LoVo (cell line): ENCODE measurements around the gene ZC3H18.

Experiments
- DNase-seq: peaks from one replicate; pipeline ENCODE4 v3.0.0-alpha.2; 2016; ENCODE audit warnings: low spot score

Gene ZC3H18

DNA sequence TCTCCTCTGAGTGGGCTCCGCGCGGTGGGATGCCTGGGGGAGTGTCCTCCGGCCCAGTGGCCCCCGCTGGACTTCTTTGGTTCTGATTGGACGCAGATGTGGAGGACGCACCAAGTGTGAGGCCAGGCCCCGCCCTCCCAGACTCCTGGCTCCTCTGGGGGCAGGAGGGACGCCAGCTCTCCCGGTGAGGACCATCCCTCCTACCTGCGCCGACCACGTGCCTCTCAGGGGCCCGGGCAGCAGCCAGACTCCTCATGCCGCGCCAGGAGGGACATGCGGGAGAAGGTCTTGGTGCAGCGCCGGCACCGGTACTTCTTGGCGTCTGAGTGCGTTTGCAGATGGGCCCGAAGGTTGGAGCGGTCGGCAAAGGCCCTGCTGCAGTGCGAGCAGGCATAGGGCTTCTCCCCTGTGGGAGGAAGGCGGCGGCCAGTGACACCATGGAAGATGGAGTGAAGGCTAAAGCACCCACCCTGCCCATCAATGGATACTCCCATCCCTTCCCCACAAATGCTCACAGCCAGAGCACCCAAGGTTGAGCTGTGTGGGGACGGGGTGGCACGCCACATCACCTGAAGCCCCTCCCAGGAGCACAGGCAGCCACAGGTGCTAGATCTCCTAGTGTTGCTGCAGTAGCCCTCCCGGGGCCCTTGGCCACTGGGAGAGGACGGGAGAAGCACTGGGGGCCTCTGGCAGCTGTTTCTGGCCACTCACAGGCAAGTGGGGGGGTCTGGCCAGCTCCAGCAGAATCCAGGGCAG is 108.2 kb downstream of the ZC3H18 start:
- DNase-seq: no peak

DNA sequence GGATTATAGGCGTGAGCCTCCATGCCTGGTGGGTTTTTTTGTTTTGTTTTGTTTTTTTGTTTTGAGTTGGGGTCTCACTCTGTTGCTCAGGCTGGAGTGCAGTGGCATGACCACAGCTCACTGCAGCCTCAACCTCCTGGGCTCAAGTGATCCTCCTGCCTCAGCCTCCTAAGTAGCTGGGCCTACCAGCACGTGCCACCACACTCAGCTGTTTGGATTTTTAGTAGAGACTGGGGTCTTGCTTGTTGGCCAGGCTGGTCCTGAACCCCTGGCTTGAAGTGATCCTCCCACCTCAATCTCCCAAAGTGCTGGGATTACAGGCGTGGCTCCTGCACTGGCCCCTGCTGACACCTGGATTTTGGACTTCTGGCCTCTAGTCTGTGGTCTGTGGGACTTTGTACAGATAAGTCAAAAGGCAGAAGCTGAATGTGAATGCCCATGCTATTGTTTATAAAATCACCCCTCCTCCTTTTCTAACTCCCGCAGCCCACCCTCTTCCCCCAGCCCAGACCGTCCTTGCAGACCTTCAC is 110.4 kb downstream of the ZC3H18 start:
- no peak for DNase-seq

DNA sequence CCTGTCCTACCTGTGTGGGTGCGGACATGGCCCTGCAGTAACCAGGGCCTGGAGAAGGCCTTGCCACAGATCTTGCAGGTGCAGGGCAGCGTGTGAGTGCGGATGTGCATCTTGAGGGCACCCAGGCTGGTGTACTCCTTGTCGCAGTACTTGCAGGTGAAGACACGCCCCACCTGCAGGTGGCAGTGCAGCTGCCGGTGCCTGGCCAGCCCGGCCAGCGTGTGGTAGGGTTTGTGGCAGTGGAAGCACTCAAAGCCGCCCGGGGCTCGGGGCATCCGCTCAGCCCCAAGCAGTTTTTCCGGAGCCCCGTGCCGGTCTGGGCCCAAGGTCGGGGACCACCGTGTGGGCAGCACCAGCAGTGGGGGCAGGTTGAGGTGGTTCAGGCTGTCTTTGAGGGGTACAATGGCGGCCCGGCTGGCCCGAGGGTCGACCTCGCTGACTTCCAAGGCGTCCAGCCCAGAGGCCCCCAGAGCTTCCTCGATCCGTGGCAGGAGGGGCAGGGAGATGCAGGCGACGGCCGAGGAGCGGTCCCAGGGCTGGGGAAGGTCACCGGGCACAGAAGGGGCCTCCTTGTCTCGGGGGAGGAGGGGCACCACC is 111.0 kb downstream of the ZC3H18 start:
- DNase-seq: no peak
